ELF-1 (cell line): ENCODE data around the gene SLC30A4.
"Not testable (repeated sequence)": the region's sequence is repeated elsewhere in the genome, so short reads cannot be mapped to it uniquely, and the experiment has no call there.

Experiments used
- DNase-seq: peaks from one replicate; pipeline ENCODE4 v3.0.0-alpha.2; 2016; ENCODE audit warnings: low read depth, low spot score

SLC30A4 gene

DNA sequence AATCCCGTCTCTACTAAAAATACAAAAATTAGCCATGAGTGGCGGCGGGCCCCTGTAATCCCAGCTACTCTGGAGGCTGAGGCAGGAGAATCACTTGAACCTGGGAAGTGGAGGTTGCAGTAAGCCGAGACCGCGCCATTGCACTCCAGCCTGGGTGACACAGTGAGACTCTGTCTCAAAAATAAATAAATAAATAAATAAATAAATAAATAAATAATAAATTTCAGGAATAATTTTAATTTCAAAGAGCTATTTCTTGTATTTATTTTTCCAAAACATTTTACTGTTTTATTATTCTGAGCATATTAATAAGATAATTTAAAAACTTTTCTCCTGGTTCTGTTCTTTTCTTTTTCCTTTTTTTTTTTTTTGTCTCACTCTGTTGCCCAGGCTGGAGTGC lies 15.4 kb downstream of the SLC30A4 start:
- not testable (repeated sequence) for DNase-seq

DNA sequence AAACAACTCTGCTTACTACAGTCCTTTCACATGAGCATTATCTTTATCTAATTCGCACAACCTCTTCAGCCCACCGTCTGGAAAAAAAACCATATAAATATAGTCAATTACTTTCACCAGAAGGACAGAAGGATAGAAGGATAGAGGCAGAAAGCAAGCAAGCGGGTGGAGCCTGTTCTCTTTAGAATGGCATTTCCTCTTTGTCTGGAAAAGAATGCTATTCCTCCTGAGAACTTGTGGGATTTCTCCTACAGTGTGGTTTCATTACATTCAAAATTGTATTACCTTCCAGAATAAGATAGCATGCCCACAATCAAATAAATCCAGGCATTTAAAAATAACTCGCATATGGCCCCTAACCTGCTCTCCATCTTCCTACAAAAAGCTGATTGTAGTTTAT lies 23.1 kb downstream of the SLC30A4 start:
- DNase-seq, result no peak

DNA sequence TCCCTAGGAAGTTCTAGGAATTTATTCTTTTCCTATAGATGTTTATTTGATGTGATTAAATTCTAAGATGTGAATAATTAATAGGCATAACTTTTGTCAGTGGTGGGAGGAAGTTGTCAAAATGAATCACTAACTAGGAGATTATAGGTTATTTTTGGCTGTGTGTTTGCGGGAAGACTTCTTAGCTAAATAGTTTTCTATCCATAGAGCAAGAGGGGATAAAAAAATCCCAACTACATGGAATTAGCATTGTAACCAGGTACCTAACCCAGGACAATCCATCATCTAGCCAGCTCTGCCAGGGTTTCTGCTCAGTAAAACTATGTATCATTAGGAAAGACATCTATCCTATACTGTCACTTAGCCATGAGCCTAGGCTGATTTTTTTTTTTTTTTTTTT lies 23.9 kb downstream of the SLC30A4 start:
- no peak for DNase-seq

DNA sequence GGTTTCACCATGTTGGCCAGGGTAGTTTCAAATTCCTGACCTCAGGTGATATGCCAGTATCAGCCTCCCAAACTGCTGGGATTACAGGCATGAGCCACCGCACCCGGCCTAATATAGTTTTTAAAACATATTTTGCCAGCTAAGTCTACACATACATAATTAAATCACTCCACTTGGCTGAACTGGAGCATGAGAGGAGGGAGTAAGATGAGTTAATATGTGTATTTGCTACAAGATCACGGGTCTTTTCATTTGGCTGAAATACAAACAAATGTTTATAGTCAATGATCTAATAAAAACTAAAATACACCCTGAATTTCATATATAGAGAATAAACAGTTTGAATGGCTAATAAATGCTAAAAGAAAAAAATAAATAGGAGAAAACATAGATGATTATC lies 25.3 kb downstream of the SLC30A4 start:
- DNase-seq, result no peak

DNA sequence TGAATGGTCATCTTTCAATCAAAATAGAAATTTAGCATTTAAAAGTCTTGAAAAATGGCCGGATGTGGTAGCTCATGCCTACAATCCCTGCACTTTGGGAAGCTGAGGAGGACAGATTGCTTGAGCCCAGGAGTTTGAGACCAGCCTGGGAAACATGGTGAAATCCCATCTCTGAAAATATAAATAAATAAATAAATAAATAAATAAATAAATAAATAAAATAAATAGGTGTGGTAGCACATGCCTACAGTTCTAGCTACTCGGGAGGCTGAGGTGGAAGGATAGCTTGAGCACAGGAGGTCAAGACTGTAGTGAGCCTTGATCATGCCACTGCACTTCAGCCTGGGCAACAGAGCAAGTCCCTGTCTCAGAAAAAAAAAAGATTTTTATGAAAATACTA lies 25.9 kb downstream of the SLC30A4 start:
- DNase-seq, result no peak

DNA sequence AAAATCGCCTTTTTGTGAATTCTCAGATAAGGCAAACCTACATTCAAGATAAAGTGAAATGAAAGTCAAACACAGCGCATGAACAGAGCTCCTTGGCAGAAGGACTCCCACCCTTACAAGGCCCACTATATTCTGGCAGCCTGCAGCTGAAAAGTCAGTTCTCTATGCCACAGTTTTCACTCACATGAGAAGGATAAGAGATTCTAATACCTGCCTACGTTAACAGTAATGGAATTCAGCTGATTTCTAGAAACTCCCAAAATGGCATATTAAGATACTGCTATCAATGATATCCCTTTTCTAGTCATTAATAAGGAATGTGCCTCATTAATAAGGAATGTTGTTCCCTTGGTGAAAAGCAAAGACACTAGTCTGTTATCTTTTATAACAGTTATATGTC lies 27.0 kb downstream of the SLC30A4 start:
- no peak for DNase-seq

DNA sequence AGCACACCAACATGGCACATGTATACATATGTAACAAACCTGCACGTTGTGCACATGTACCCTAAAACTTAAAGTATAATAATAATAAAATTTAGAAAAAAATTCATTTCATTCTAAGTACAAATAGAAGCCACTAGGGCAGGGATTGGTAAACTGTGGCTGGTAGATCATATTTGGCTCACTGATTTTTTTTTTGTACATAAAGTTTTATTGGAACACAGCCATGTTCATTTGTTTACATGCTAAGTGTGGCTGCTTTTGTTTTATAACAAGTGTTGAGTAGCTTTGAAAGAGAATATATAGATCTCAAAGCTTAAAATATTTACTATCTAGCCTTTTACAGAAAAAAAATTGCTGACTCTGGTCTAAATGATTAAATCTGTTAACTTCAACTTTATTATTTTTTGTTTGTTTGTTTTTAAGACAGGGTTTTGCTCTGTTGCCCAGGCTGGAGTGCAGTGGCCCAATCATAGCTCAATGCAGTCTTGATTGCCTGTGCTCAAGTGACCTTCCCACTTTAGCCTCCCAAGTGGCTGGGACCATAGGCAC lies 32.8 kb downstream of the SLC30A4 start:
- DNase-seq, result no peak

DNA sequence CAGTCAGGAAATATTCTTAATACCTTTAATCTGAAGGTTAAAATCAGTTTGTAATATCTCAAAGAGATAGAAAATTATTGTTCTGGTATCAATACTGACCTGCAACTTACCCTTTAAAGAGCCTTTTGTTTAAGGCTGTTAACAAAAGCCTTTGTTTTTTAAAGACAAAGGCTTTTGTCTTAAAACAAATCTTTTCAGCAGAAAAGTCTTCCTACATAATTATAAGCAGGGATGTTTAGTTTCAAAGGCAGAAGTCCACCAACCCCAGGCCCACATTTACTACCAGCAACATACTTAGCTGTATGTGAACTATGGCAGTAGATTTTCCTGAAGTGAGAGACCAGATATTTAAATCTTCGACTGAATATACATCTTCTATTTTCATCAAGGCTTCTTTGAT lies 36.2 kb downstream of the SLC30A4 start:
- DNase-seq, result no peak

DNA sequence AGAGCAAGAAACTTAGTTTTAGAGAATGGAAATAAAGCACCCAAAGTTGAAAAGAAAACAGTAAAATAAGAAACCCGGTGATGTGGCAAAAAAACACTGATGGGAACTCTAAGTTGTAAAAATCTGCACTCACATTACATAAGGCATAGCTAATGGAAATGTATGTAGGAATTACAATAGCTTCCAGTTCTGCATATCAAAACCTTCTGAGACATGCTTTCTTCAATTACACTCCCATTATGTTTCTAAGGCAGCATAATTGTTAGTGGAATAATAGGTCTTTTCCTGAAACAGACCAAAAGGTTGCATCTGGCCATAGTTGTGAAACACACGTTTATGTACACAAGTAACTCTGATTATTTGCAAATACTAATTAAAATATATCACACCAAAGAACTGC lies 41.4 kb downstream of the SLC30A4 start:
- no peak for DNase-seq

DNA sequence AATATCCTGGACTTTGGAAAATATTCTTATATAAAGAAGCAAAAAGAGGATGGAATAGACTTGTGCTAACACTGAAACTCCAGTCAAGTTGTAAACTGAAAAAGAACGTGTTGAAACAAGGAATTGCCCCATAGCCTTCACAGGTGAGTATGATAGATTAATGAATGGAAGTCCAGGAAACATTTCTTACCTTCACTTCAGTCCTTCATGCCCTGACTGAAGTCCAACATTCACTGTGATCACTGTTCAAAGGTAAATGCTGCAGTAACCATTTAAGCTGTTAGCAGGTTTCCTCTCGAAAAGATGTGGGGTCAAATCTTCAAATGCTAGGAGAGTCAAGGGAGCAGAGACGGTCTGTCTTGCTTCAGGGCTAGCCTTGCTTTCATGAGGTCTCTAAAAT lies 46.1 kb downstream of the SLC30A4 start:
- no peak for DNase-seq

DNA sequence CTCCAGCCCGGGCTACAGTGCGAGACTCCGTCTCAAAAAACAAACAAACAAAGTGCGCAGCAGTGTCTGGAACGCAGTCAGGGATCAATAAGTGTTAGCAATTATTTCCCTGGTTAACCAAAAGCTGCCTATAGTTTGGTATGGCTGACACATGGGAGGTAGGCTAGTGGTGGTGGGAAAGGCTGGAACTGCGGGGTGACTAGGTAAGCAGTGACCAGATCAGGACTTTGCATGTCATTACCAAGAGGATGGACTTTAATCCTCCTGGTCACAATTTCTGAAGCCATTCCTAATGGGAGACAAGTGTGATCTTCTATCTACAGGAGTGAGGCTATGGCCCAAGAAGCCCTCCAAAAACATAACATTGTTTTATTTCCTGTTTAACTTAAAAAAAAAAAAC lies 47.8 kb downstream of the SLC30A4 start:
- no peak for DNase-seq

DNA sequence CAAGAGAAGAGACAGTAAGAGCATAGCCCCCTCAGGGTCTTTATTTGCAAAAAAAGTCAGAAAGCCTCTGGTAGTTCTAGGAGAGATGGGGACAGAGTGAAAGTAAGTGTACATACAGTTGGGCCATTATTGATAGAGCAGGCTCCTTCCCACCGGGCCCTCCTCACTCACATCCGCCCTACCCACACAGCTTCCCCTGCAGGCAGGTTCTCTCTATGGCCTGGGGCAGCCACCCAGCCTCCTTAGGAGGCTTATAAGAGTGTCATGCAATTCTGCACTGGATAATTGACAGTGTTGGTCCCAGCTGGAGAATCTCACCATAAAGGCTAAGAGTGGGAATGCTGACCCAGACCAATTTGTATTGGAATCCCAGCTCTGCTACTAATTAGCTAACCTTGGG lies 49.5 kb downstream of the SLC30A4 start:
- DNase-seq, result peak; percentile 73

DNA sequence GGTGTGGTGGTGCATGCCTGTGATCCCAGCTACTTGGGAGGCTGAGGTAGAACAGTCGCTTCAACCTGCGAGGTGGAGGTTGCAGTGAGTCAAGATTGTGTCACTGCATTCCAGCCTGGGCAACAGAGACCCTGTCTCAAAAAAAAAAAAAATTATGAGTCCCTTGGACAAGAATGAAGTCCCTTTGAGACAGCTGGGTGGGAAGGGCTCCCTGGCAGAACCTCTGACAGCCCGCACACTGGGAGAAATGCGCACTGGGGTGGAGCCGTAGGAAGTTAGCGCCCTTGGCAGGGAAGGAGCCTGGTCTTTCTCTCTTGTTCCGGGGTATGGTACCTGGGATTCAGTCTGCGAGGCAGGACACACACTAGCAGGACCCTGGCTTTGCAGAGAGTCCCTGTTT lies 51.4 kb downstream of the SLC30A4 start:
- DNase-seq, result peak; percentile 39

DNA sequence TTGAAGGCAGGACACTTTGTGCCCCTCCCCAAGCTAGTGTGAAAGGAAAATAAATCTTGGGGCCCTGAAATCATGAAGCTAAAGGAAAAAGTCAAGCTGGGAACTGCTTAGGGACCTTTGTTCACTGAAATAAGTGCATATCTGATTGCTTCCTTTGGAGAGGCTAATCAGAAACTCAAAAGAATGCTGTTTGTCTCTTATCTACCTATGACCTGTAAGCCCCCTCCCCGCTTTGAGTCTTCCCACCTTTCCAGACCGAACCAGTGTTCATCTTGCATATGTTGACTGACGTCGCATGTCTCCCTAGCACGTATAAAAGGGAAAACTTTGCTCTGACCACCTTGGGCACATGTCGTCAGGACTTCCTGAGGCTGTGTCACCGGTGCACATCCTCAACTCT lies 53.1 kb downstream of the SLC30A4 start:
- peak; percentile 49 for DNase-seq

DNA sequence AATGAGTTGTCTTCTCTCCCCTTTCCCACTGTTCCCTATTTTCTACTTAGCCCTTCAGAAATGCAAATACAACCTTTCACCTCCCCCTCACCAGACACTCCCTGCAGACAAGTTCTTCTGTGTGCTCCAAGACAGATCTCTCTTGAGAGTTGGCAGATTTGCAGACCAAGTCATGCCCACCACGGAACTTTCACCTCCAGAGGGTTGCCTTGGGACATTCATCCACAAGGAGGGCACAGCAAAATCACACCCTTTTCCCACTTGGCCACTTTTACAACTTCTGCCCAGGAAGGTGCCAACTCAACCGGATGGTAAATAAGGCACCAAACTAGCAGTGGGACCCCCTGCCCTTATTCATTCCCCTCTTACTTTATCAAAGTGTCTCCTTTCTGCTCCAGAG lies 53.5 kb downstream of the SLC30A4 start:
- no peak for DNase-seq

DNA sequence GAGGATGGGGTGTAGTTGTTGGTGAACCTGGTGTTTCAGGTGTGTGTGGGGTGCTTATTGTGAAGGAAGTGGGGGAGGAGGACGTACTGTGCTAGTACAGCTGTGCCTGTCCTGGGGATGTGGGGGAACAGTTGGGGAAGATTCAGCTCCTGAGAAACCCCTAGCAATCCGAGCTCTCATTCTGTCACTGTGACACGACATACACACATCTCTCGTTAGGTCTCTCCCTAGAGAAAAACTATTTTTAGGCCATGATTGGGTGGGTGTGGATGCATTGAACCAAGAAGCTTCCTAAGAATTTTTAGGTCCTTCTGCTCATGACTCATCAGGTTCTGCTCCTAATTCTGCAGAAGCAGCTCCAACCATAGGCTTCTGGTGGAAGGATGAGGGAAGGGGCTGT lies 54.3 kb downstream of the SLC30A4 start:
- DNase-seq, result no peak

DNA sequence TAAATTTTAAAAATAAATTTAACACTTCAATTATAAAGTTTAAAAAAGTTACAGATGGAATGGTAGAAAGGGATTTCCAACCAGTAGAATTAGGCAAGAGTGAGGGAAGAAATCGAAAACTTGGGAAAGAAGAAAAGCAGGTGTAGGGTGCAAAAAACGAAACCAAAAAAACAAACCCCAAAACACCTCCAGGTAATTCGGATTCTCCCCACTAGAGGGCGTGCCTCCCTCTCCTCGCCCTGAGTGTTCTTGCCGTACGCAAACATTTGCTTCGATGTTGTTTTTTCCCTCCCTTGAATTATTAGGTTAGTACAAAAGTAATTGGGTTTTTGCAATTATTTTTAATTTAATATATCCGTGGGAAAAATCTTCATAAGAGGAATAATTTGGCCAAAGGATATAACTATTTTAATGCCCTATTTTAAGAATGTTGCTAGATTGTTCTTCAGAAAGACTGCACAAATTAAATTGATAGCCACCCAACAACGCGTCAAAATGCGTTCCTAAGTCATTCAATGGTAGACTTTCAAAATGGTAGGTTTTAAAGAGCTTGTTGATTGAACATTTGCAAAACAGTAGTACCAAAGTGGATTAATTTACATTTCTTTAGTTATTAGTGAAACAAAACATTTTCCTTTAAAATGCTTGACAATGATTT lies 63.7 kb downstream of the SLC30A4 start:
- DNase-seq, result peak; percentile 72

DNA sequence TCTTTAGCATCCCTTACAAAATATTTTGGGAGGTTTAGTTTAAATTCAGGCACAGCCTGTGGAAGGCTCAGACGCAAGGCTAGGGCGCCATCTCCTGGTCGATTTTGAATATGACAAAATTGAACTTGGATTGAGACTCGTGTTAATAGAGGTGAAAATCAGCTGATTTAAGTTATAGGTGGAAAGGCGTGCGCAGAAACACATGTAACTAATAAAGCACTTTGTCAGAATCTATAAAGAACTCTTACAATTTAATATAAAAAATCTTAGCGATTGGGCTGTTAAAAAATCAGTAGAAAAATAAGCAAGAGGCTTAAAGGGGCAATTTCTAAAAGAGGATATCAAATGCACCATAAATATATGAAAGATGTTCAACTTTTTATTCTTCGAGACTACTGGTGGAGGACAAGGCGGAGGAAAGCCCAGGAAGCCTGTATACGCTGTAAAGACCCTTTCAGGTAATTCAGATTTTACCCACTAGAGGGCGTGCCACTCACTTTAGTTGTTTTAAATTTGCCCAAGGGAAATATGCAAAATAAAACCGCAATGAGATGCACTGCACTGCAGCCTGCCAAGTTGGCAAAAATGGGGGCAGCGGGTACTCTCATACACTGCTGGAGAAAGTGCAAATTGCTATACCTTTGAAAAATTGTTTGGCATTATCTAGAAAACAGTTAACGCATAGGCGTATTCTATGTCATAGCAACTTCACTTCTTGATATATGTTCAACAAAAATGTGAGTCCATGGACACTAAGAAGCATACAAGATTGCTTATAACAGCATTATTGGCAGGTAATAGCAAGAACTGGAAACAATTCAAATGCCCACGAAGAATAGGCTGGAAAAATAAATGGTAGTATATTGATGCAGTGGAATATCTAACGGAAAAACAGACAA lies 64.7 kb downstream of the SLC30A4 start:
- DNase-seq, result peak; percentile 85

DNA sequence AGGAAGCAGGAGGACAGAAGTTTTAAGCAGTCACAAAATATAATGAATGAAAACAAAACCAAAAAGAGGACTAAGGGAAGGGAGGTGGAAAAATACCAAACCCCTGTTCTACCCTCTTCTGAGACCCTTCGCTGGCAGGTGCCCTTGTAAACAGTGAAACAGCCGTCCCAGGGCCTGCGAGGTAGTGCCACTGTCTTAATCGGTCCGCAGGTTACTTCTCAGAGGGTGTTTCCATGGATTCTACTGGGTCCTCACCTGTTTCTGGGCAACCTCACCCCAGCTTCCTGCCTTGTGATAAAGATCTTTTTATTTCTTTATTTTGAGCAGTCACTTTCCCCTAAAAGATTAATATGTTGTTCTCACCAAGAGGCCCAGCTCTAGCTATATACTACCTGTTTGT lies 65.3 kb downstream of the SLC30A4 start:
- no peak for DNase-seq

DNA sequence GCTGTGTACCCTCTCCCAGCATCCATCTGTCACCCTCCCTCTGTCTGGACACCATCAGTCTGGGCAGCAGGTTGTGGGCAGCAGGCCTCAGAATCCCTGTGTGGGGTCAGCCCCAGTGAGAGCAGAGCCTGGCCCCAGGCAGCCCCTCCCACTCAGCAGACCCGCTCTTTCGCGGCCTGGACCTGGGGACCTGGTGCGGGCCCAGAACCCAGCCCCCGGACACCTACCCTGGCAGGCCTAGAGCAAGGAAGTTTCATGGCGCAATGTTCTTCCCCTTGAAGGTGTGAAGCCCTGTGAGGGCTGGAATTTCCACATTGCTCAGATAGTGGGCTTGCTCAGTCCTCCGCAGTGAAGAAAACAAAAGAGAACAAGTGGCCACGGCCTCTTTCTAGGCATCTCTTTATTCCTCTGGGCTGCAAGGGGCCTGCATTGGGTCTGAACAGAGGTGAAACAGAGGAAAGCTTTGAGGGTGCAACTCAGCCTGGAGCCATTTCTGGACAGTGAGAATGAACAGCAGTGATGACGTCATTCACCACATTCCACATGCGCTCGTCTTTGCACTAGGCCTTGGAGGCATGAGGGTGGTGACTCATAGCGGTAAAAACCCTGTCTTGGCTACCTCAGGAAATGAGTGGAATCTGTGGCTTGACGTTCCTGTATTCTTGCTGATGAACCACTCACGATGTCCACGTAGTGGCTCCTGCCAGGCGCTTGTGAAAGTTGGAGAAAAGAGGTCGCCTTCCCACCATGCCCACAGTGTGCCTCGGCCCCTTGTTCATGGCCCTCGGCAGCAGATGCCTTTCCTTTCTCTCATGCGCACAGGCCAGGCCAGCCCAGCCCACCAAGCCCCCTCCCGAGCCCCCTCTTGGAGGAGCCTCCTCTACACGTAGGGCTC lies 66.1 kb downstream of the SLC30A4 start:
- peak; percentile 90 for DNase-seq

DNA sequence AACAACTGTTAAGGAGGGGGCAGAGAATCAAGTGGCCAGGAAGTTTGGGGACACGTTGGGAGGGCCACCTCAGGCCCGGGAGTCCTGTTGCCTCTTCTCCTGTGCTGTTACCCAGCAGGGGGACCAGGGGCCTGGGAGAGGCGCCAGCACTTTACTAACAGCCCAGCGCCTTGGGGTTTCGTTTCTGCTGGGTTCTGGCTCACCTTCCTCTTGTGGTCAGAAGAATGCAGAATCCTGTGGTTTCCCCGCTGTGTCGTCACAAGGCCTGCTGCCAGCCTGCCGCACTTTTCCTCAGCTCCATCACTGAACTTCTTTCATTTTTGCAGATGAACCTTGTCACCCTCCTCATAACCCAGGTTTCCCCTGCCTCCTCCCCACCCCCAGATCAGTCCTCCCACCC lies 67.7 kb downstream of the SLC30A4 start:
- DNase-seq, result no peak

DNA sequence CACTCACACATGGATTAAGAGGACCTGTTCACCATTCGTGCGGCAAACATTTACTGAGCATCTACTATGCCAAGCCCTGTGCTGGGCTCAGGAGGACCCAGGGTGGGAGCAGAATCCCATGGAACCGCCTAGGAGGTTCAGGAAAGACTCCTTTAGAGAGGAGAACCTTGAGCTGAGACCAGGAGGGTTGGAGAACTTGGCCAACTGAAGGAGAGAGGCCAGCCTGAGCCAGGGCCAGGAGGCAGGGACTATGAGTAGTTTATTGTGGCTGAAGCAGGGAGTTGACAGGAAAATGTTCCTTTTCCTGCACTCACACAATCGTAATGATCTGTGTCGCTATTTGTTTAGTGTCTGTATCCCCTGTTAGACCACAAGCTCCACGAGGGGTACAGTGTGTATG lies 71.3 kb downstream of the SLC30A4 start:
- DNase-seq, result no peak
